HG03108 (cell line): ENCODE results near the gene EXOC2.

Source experiments
- ATAC-seq: cut with Tn5 transposase; IDR thresholded peaks from one replicate; pipeline ENCODE4 v1.9.1; 2021; ENCODE audit warnings: moderate library complexity; ENCODE audit not compliant: unreplicated experiment

The EXOC2 gene

GRCh38 chr6:503610-504362 lies 189.2 kb downstream of the EXOC2 start:
- ATAC-seq: no peak

- no peak for ATAC-seq
These were observed 190.2 kb downstream of the EXOC2 start for GRCh38 chr6:502761-503160.

GRCh38 chr6:501891-502601 lies 190.9 kb downstream of the EXOC2 start:
- peak; percentile 28 for ATAC-seq

DNA sequence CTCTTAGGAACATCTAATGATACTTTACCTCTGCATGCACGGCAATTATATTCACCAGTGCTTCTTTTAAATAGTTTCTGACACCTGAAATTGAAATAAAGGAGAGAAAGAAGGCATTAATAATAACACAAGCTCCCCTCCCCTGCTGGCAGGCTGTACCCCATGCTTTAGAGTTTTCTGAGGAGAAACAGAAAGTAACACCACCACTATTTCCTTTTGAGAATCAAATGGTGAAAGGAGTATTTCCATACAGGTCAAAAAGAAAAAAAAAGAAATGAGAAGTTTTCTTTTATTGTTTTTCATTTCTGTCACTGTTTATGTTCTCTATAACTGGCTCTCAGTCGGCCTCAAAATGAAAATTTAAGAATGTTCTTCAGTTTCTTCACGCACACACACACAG lies 193.3 kb downstream of the EXOC2 start:
- no peak for ATAC-seq

GRCh38 chr6:498795-499231 lies 194.1 kb downstream of the EXOC2 start:
- peak; percentile 56 for ATAC-seq

DNA sequence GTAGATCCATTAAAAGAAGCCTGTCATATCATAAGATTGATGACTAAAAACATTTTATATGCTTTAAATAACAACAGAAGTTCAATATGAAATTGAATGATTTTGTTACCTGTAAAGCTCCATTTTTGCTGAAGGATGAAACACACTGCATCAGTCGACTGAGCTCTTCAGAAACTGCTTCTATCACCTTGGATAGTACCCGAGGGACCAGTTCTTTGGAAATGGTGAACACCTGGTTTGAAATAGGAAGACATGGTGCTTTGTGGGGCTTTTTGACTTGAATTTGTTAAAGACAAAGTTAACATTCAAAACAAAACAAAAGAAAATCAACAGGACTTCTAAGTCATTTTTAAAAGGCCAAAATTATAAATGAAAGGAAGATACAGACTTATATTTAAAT lies 195.7 kb downstream of the EXOC2 start:
- ATAC-seq: no peak

DNA sequence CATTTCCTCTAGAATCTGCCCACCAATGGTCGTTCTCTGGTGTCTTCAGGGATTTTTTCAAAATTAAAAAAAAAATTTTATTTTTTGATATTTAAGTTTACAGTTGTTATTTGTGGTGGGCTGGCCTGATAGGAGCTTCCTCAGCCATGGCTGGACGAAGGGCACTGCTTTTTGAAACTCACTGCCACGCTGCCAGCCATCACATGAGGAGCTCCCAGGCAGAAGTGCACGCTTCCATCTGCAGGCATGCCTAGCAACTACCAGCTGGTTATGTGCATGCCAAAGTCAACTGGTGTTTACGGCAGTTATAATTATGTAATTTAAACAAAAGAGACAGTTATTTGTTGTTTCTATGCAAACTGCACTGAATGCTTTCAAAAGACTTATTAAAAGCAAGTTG lies 196.3 kb downstream of the EXOC2 start:
- no peak for ATAC-seq

DNA sequence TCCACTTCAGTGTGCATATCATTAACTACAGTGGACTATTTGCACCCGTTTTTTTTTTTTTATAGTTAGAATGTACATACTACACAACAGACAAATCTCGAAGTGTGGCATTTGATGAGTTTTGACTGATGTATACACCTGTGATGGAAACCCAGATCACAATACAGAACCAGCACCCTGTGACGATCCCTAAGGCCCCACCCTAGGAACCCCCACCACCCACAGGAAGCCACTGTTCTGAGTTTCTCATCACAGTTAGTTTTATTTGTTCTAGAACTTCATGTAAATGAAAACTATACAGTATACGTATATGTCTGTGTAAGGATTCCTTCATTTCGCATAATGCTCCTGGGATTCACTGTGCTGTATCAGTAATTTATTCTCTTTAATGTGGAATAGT lies 198.5 kb downstream of the EXOC2 start:
- no peak for ATAC-seq

- no peak for ATAC-seq
These were observed 199.1 kb downstream of the EXOC2 start for GRCh38 chr6:493840-494239.

DNA sequence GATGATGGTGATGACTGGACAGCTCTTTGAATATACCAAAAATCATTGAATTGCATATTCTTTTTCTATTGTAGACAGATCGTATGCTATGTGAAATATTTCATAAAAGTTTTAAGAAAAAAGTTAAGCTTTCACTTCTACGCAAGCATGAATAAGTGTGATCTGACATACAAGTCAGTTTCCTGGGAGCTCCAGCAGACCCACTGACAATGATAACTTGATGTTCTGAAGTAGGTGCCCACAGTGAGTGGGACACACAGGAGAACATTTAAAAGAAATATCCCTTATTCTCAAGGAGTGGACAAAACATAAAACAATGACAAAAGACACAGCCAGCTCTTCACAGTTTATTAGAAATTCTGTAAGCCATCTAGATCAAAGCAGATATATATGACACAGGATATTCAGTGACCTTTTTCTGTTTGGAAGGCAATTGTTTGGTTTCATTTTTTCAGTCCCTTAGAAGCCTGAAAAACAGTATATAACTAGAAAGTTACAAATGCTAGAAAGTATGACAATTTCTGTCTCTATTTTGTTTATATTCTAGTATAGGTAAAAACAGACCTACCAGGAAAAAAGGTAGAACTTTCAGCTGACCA lies 200.0 kb downstream of the EXOC2 start:
- ATAC-seq: no peak

DNA sequence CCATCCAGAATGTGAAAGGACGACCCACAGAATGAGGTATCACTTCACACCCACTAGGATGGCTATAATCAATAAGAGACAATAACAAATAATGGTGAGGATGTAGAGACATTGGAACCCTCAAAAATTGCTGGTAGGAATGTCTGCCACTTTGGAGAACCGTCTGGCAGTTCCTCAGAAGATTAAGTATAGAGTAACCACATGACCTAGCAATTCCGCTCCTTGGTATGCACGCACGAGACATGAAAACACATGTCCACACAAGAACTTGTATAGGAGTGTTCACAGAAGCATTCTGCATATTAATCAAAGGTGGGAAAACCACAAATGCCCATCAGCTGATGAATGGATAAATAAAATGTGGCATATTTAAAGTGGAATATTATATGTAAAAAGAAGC lies 200.8 kb downstream of the EXOC2 start:
- ATAC-seq: no peak

DNA sequence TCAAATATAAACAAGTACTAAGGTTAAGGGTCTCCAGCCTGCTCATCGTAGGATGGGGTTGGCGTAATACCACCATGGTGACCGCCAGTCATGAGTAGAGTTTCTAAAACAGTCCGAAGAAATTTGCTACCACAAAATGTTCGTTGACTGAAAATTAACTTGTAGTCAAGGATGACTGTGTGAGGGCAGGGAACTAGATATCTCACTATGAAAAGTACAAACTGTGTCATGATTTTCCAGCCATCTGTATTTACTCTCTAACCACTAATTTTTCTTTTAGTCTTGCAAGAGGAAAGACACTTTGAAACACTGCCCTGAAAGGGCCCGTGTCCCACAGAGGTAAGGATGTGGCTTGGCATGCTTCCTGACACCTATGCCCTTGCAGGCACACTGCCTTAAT lies 201.7 kb downstream of the EXOC2 start:
- ATAC-seq: no peak

GRCh38 chr6:490251-491037 lies 202.5 kb downstream of the EXOC2 start:
- no peak for ATAC-seq

GRCh38 chr6:489762-490161 lies 203.2 kb downstream of the EXOC2 start:
- no peak for ATAC-seq

GRCh38 chr6:489001-489400 lies 203.9 kb downstream of the EXOC2 start:
- no peak for ATAC-seq

GRCh38 chr6:487956-488355 lies 205.0 kb downstream of the EXOC2 start:
- ATAC-seq: no peak

DNA sequence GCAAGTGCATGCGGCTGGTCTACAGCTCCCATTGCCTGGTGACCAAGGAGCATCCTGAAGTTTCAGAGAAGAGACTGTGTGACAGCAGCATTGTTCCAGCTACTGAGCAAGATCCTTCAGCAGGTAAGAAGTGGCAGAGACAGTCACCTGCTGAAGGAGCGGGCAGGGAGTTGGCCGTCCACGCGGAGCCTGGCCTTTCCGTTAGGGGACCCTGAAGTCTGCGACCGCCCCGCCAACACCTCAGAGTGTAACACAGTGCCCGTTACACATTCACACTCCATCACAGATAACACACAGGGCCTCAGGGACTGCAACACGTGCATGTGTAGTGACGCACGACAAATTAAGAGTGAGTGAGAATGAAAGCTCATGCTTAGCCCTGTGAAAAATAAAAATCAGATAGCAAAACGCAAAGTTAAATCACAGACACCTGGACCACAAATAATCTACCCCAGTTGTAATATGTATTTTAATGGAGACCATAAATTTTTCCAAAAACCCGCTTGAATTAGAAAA lies 207.2 kb downstream of the EXOC2 start:
- ATAC-seq: no peak

DNA sequence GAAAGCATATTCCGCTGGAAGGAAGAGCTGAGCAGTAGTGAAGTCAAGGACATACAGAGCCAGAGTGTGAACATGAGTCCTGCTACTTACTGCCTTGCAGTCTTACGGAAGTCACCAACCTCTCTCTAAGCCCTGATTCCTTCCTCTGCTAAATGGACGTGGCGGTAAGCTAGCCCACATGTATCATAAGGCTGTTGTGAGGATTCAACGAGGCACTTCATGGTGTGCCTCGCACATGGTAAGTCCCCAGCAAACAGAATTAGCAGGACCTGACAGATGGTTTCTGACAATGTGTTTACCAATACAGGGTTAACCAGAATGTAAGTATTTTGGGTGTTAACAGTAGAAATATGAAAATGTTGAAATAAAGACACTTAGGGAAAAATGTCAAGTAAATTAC lies 208.2 kb downstream of the EXOC2 start:
- no peak for ATAC-seq

GRCh38 chr6:484086-484745 lies 208.7 kb downstream of the EXOC2 start:
- ATAC-seq: peak; percentile 33

DNA sequence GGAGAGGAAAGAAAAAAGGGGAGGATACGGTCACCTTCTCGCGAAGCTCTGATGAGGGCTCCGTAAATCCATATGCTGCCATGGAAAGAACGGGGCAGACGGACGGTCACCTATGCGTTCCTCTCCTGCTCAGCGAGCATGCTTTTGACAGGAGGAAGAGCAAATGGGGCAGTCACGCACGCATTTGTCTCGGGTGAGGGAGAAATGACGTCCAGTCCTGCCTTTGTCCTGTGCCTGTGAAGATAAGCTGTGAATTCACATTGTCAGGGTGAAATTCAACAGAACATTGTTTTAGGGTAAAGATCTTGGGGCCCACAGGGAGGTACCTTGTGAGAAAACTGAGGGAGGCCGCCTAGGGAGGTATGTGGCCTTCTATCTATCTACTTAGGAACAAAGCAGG lies 217.6 kb downstream of the EXOC2 start:
- no peak for ATAC-seq
